Activated CD8-positive, alpha-beta memory T cell treated with anti-CD3 and anti-CD28 coated beads for 48 hours (primary cell): ENCODE data around the gene KIF22.
A peak's percentile ranks its signal among the peaks of the same experiment; 100 is the strongest.
"Not testable (repeated sequence)": the region's sequence is repeated elsewhere in the genome, so short reads cannot be mapped to it uniquely, and the experiment has no call there.

Experiments used
- DNase-seq, 3 experiments: peaks; one replicate each; pipeline ENCODE4 v3.0.0-alpha.2; 2020; ENCODE audit warnings: low read depth in 2 of 3, low spot score in 2 of 3

KIF22 gene

GRCh38 chr16:29813644-29814562 is 23.4 kb downstream of the KIF22 start:
- no peak for DNase-seq

- no peak for DNase-seq
These were observed 24.0 kb downstream of the KIF22 start for GRCh38 chr16:29814592-29814991.

- no peak for DNase-seq
These were observed 24.6 kb downstream of the KIF22 start for GRCh38 chr16:29815032-29815721.

- DNase-seq = peak; percentile 92 to 96 (median 96)
These were observed 25.5 kb downstream of the KIF22 start, which contains the start of gene PAGR1 for GRCh38 chr16:29815793-29816693. Gene PAGR1 (plus strand): TSS chr16:29816152. CDS start chr16:29816526, 374 bp downstream.

- DNase-seq = no peak
These were observed 26.3 kb downstream of the KIF22 start for GRCh38 chr16:29816694-29817441.

- no peak for DNase-seq
These were observed 27.5 kb downstream of the KIF22 start for GRCh38 chr16:29818082-29818481.

GRCh38 chr16:29819506-29819905 is 29.0 kb downstream of the KIF22 start:
- no peak for DNase-seq

- no peak for DNase-seq
These were observed 29.7 kb downstream of the KIF22 start, which contains the start of gene MVP for GRCh38 chr16:29820271-29820701. Gene MVP (plus strand): TSS chr16:29820462. CDS start chr16:29830550, 10,088 bp downstream.

GRCh38 chr16:29820730-29821642 is 30.4 kb downstream of the KIF22 start:
- DNase-seq = no peak

GRCh38 chr16:29821643-29822115 is 31.1 kb downstream of the KIF22 start:
- no peak for DNase-seq

GRCh38 chr16:29824589-29825144 is 34.1 kb downstream of the KIF22 start:
- no peak for DNase-seq

GRCh38 chr16:29825145-29826044 is 34.8 kb downstream of the KIF22 start:
- no peak for DNase-seq

- no peak for DNase-seq
These were observed 35.8 kb downstream of the KIF22 start for GRCh38 chr16:29826342-29826695.

- no peak for DNase-seq
These were observed 40.2 kb downstream of the KIF22 start for GRCh38 chr16:29830774-29831173.

- no peak for DNase-seq
These were observed 40.9 kb downstream of the KIF22 start for GRCh38 chr16:29831490-29831889.

- DNase-seq = not testable (repeated sequence)
These were observed 42.7 kb downstream of the KIF22 start for GRCh38 chr16:29833219-29833618.

- no peak for DNase-seq
These were observed 43.5 kb downstream of the KIF22 start for GRCh38 chr16:29834079-29834478.

- no peak for DNase-seq
These were observed 45.4 kb downstream of the KIF22 start for GRCh38 chr16:29835926-29836325.
